ENCODE results near the gene HK1. TPM values are rescaled to one million over a fixed set of nuclear protein-coding genes. Genes with fewer than 3 reads are reported as not detected.

The HK1 gene
- total RNA-seq, 1 donor from 2014 or later, result 182 TPM

GRCh38 chr10:69237528-69238159 is 40.7 kb upstream of the HK1 start:
- peak; percentile 87 for TF ChIP-seq CTCF (IDR thresholded peaks at IDR 0.05; ENCODE audit: insufficient read depth, low read length, severe bottlenecking)
- FAIRE-seq (no peak), DNase-seq (ENCODE audit: low read depth) (peak; percentile 55)
- no peak overlapping the region for H3K4me3 ChIP-seq (ENCODE audit: low read depth, low read length)
- H3K36me3 ChIP-seq (ENCODE audit: control insufficient read depth, insufficient read depth, low read length), result no peaks in the 10 kb centered on the region
- H3K27me3 ChIP-seq (ENCODE audit: control insufficient read depth, insufficient read depth, low read length), result no peaks in the 10 kb centered on the region

GRCh38 chr10:69239136-69239535 is 39.2 kb upstream of the HK1 start:
- no peak for FAIRE-seq
- Histone ChIP-seq H3K27me3 (ENCODE audit: control insufficient read depth, insufficient read depth, low read length) (no peaks in the 10 kb centered on the region), H3K36me3 (ENCODE audit: control insufficient read depth, insufficient read depth, low read length) (no peaks in the 10 kb centered on the region), H3K4me3 (ENCODE audit: low read depth, low read length) (no peak overlapping the region)
- no peak for DNase-seq (ENCODE audit: low read depth)
- no peak for TF ChIP-seq CTCF (IDR thresholded peaks at IDR 0.05; ENCODE audit: insufficient read depth, low read length, severe bottlenecking)

- Histone ChIP-seq H3K4me3 (ENCODE audit: low read depth, low read length) (no peak overlapping the region), H3K36me3 (ENCODE audit: control insufficient read depth, insufficient read depth, low read length) (no peaks in the 10 kb centered on the region), H3K27me3 (ENCODE audit: control insufficient read depth, insufficient read depth, low read length) (no peaks in the 10 kb centered on the region)
- no peak for TF ChIP-seq CTCF (IDR thresholded peaks at IDR 0.05; ENCODE audit: insufficient read depth, low read length, severe bottlenecking)
- no peak for DNase-seq (ENCODE audit: low read depth)
- FAIRE-seq, result no peak
These were observed 38.4 kb upstream of the HK1 start for GRCh38 chr10:69239816-69240434.

- no peaks in the 10 kb centered on the region for H3K27me3 ChIP-seq (ENCODE audit: control insufficient read depth, insufficient read depth, low read length)
- H3K36me3 ChIP-seq (ENCODE audit: control insufficient read depth, insufficient read depth, low read length), result no peaks in the 10 kb centered on the region
- FAIRE-seq (no peak), DNase-seq (ENCODE audit: low read depth) (no peak)
- no peak for TF ChIP-seq CTCF (IDR thresholded peaks at IDR 0.05; ENCODE audit: insufficient read depth, low read length, severe bottlenecking)
- no peak overlapping the region for H3K4me3 ChIP-seq (ENCODE audit: low read depth, low read length)
These were observed 37.8 kb upstream of the HK1 start for GRCh38 chr10:69240455-69240854.

GRCh38 chr10:69241575-69241974 is 36.7 kb upstream of the HK1 start:
- H3K36me3 ChIP-seq (ENCODE audit: control insufficient read depth, insufficient read depth, low read length), result no peaks in the 10 kb centered on the region
- FAIRE-seq (no peak), DNase-seq (ENCODE audit: low read depth) (no peak)
- no peak for TF ChIP-seq CTCF (IDR thresholded peaks at IDR 0.05; ENCODE audit: insufficient read depth, low read length, severe bottlenecking)
- H3K27me3 ChIP-seq (ENCODE audit: control insufficient read depth, insufficient read depth, low read length), result no peaks in the 10 kb centered on the region
- H3K4me3 ChIP-seq (ENCODE audit: low read depth, low read length), result no peak overlapping the region
